K562 (cell line): ENCODE measurements around the gene MSANTD1. TPM values are rescaled to one million over a fixed set of nuclear protein-coding genes. Genes with fewer than 3 reads are reported as not detected.

Experiments
- ATAC-seq: fragments of 200-7000 bp; cut with Tn5 transposase; 3 replicates; pipeline ENCODE4 v1.9.1; 2020; ENCODE audit warnings: moderate library complexity
- BruUV-seq: library from RNA; stranded (reverse); fragments of 400-500 nt; replicated peaks from 2 replicates; lab custom pipeline; 2021; lab: Mats Ljungman, UMichigan
- CTCF ChIA-PET: fragments of 300-600 bp; formaldehyde crosslinking; extraction: SDS; loops from one replicate; lab custom pipeline; 2021; ENCODE audit warnings: low intra/inter-chr PET ratio; lab: Yijun Ruan, JAX
- POLR2A ChIA-PET: fragments of 300-600, 350-650 bp; sonication (Branson Sonifier 250); formaldehyde crosslinking; extraction: SDS; loops from one replicate; lab custom pipeline; 2021; ENCODE audit warnings: antibody characterized with exemption, inconsistent platforms; lab: Yijun Ruan, JAX
- DNase-seq, 4 experiments: peaks; one replicate each; pipeline versions ENCODE4 v3.0.0 to v3.0.0-alpha.2; 2011 to 2018; ENCODE audit warnings: low spot score in 3 of 4, mixed read lengths in 3 of 4; ENCODE audit errors: extremely low read depth in 1 of 4
- FAIRE-seq: peaks from 2 replicates; lab custom pipeline; 2011; peaks lifted over from hg19 to GRCh38; lab: Jason Lieb, UNC
- H2AFZ ChIP-seq: 2 replicates; pipeline ENCODE4 v1.6.0; 2011; ENCODE audit warnings: low read depth, low read length, control low read depth, inconsistent platforms
- H3K27ac ChIP-seq: fragments of 200-600 bp; 3 replicates; pipeline ENCODE4 v1.8.0; 2011; ENCODE audit warnings: low read depth, mild to moderate bottlenecking, control low read depth, inconsistent platforms, low read length, moderate library complexity, mixed read lengths; ENCODE audit errors: extremely low read depth
- H3K27me3 ChIP-seq, 2 experiments: fragments of 300-600 bp in 1 of 2; 2 replicates in 1 of 2; 3 replicates in 1 of 2; pipeline versions ENCODE4 v1.6.0 to v1.8.0; 2011; ENCODE audit warnings: inconsistent platforms in 2 of 2, low read length in 2 of 2, mild to moderate bottlenecking in 1 of 2, mixed read lengths in 1 of 2, moderate library complexity in 1 of 2; ENCODE audit not compliant: control insufficient read depth in 2 of 2, insufficient read depth in 2 of 2
- H3K36me3 ChIP-seq: fragments of 300-600 bp; 3 replicates; pipeline ENCODE4 v1.8.0; 2011; ENCODE audit warnings: mild to moderate bottlenecking, low read length, inconsistent platforms; ENCODE audit not compliant: control insufficient read depth, insufficient read depth
- H3K4me1 ChIP-seq, 2 experiments: fragments of 200-600 bp in 1 of 2; replicated peaks in 1 of 2; 2 replicates in 1 of 2; 3 replicates in 1 of 2; pipeline versions ENCODE4 v1.5.1 to v1.8.0; 2011; ENCODE audit warnings: inconsistent platforms in 2 of 2, low read length in 2 of 2, mild to moderate bottlenecking in 1 of 2, mixed read lengths in 1 of 2, moderate library complexity in 1 of 2; ENCODE audit not compliant: control insufficient read depth in 2 of 2, insufficient read depth in 2 of 2
- H3K4me2 ChIP-seq: 2 replicates; pipeline ENCODE4 v1.6.1; 2011; ENCODE audit warnings: low read length, control low read depth, inconsistent platforms, mixed read lengths; ENCODE audit not compliant: insufficient read depth
- H3K4me3 ChIP-seq: fragments of 200-600 bp; sonication (generic), shearing (Covaris generic); 2 replicates; pipeline ENCODE4 v1.5.1; 2016; ENCODE audit warnings: control low read depth, inconsistent platforms
- H3K79me2 ChIP-seq: fragments of 200-600 bp; 3 replicates; pipeline ENCODE4 v1.8.0; 2011; ENCODE audit warnings: low read length, inconsistent platforms; ENCODE audit not compliant: control insufficient read depth, insufficient read depth
- H3K9ac ChIP-seq, 2 experiments: 2 replicates each; pipeline versions ENCODE4 v1.6.0 to v1.6.1; 2011; ENCODE audit warnings: low read depth in 2 of 2, low read length in 2 of 2, control low read depth in 1 of 2, inconsistent platforms in 1 of 2, mild to moderate bottlenecking in 1 of 2, mixed read lengths in 1 of 2; ENCODE audit not compliant: insufficient read depth in 1 of 2
- H3K9me1 ChIP-seq: one replicate; pipeline ENCODE4 v1.6.0; 2011; ENCODE audit warnings: inconsistent platforms, mild to moderate bottlenecking, low read length, moderate library complexity; ENCODE audit not compliant: control insufficient read depth, insufficient read depth
- H3K9me3 ChIP-seq: replicated peaks from 2 replicates; pipeline ENCODE4 v1.5.1; 2011; ENCODE audit warnings: low read depth, low read length, inconsistent platforms; ENCODE audit not compliant: control insufficient read depth, insufficient read depth
- H4K20me1 ChIP-seq: replicated peaks from 2 replicates; pipeline ENCODE4 v1.6.1; 2011; ENCODE audit warnings: low read length, inconsistent platforms, mixed read lengths; ENCODE audit not compliant: control insufficient read depth, insufficient read depth
- BACH1 ChIP-seq: fragments of 200-800 bp; sonication (Bioruptor generic); IDR thresholded peaks from 2 replicates; pipeline ENCODE4 v1.6.1; 2016; ENCODE audit warnings: missing genetic modification characterization, missing compliant biosample characterization
- BRD9 ChIP-seq: fragments of 450-650 bp; IDR thresholded peaks from 2 replicates; pipeline ENCODE4 v1.6.1; 2018; ENCODE audit warnings: low read depth; ENCODE audit not compliant: partially characterized antibody
- FOXJ2 ChIP-seq: fragments of 200-800 bp; sonication (Bioruptor generic); IDR thresholded peaks from 2 replicates; pipeline ENCODE4 v1.6.1; 2016; ENCODE audit warnings: missing genetic modification characterization, missing compliant biosample characterization
- GMEB1 ChIP-seq: fragments of 250-450 bp; sonication (Bioruptor Pico); IDR thresholded peaks from 2 replicates; pipeline ENCODE4 v1.4.0; 2020; ENCODE audit warnings: mild to moderate bottlenecking
- MNT ChIP-seq, 2 experiments: fragments of 450-650 bp; conservative IDR thresholded peaks; 2 replicates each; pipeline ENCODE4 v1.6.1; 2017; ENCODE audit warnings: mild to moderate bottlenecking in 2 of 2, moderate library complexity in 2 of 2
- PRPF4 ChIP-seq: fragments of 200-400 bp; formaldehyde crosslinking; IDR thresholded peaks from one replicate; pipeline ENCODE4 v1.6.1; 2017; ENCODE audit warnings: low read length, low read depth, mild to moderate bottlenecking; ENCODE audit not compliant: insufficient read depth, poor library complexity, severe bottlenecking
- RNF2 ChIP-seq: sonication (generic); IDR thresholded peaks from 2 replicates; pipeline ENCODE4 v1.6.1; 2016
- SMC3 ChIP-seq: conservative IDR thresholded peaks from 2 replicates; pipeline ENCODE4 v1.6.1; 2011; ENCODE audit warnings: low read depth, low read length, improper control_type of control experiment; ENCODE audit not compliant: insufficient read depth
- ZFP1 ChIP-seq: fragments of 450-650 bp; formaldehyde crosslinking; IDR thresholded peaks from 2 replicates; pipeline ENCODE4 v1.4.0; 2020; ENCODE audit warnings: mild to moderate bottlenecking, mixed read lengths
- ZNF124 ChIP-seq: sonication (generic); formaldehyde crosslinking; IDR thresholded peaks from 2 replicates; pipeline ENCODE4 v1.8.1; 2022; ENCODE audit warnings: missing genetic modification reagents
- ZNF436 ChIP-seq: fragments of 250-450, 450-650 bp; sonication (Bioruptor Pico); formaldehyde crosslinking; IDR thresholded peaks from 2 replicates; pipeline ENCODE4 v1.7.0; 2020; ENCODE audit warnings: mild to moderate bottlenecking
- WGBS: fragments of 100-300 bp; shearing (Covaris generic); methylation state at CpG from one replicate; pipeline ENCODE4 v1.1.6; 2016; ENCODE audit warnings: low coverage, mixed read lengths; ENCODE audit not compliant: insufficient coverage; ENCODE audit errors: missing lambda C conversion rate; 5-methylcytosine and 5-hydroxymethylcytosine counted together
- in situ Hi-C: fragments of 300-500 bp; cut with MboI; formaldehyde crosslinking; loops from 4 replicates; pipeline ENCODE4 v1.15.0; 2018; ENCODE audit warnings: inconsistent platforms, mixed read lengths
- intact Hi-C: fragments of 100-400 bp; cut with micrococcal nuclease; formaldehyde crosslinking; loops from 2 replicates; pipeline ENCODE4 v1.14.2; 2022
- polyA plus RNA-seq, 8 experiments: library from polyadenylated mRNA; depleted of rRNA in 4 of 8; stranded (reverse) in 5 of 8; unstranded in 3 of 8; fragments of >200 nt; fragmentation: Nextera tagmentation in 2 of 8; fragmentation: Illumina TruSeq in 1 of 8; extraction: Ambion mirVana in 2 of 8; extraction: Trizol in 1 of 8; gene quantifications; 2 replicates each; pipeline versions ENCODE4 v1.2.1 to v1.2.3, GENCODE V29; 2011 to 2014; ENCODE audit warnings: inconsistent platforms in 1 of 8, missing spikeins in 1 of 8
- total RNA-seq, 7 experiments: library from RNA; depleted of rRNA in 6 of 7; stranded (reverse); fragments of >200 nt in 6 of 7; fragmentation: Illumina TruSeq in 2 of 7; extraction: Trizol in 2 of 7; gene quantifications; 2 replicates each; pipeline versions ENCODE4 v1.2.1 to v1.2.3, GENCODE V29; 2011 to 2021; ENCODE audit warnings: low replicate concordance in 1 of 7
- TF ChIP-seq, protein P1 (sequence below), 2 experiments: fragments of 450-650 bp in 1 of 2; IDR thresholded peaks; 2 replicates each; pipeline ENCODE4 v1.6.1; 2011 to 2017; ENCODE audit warnings: low read depth in 2 of 2, antibody characterized with exemption in 1 of 2, borderline replicate concordance in 1 of 2, low read length in 1 of 2, mild to moderate bottlenecking in 1 of 2, mixed read lengths in 1 of 2; ENCODE audit not compliant: control insufficient read depth in 1 of 2

Gene MSANTD1
- total and polyA plus RNA-seq, 9 of the 15 experiments (the other 6 are each of a cell fraction or from before 2014, with no cell fraction given) = 0.04 to 0.09 (median 0.07) TPM; not detected in 6

DNA sequence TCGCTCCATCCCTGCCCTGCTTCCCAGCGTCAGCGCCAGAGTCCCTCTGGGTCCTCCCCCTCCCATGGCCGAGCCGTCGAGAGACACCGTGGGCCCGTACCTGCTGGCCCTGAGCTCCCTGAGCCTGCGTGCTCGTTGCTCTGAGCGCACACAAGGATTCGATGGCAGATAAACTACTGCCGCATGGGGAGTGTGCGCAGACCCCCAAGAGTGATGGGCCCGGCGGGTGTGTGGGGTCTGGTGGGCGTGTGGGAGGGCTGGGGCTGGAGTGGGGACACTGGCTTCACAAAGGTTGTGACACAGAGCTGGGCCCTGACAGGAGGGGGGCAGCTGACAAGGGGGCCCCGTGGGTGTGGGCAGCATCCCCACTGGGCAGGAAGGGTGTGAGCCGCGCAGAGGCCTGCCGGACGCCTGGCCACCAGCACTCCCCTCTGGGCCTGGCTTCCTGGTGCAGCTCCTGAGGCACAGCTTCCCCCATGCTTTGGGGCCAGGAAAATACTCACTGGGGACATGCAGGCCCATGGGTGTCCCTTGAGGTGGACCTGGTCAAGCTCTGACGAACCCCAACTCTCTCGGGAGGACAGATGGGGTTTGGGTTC lies 39.1 kb downstream of the MSANTD1 start:
- H3K4me1 ChIP-seq = peaks cover 0 to 30% of the 10 kb centered on the region in 2 experiments; a peak in 2 of 5 replicates
- peaks cover 66 to 87% of the 10 kb centered on the region in 2 experiments for H3K27me3 ChIP-seq
- H3K4me2 ChIP-seq = no peak overlapping the region
- no peaks in the 10 kb centered on the region; the same call in none of the 2 replicates for H4K20me1 ChIP-seq
- H2AFZ ChIP-seq = no peak overlapping the region
- H3K4me3 ChIP-seq = no peak overlapping the region
- intact Hi-C loops = no loop called here
- no peak for ATAC-seq
- DNase-seq = no peak
- H3K9ac ChIP-seq = no peak overlapping the region
- in situ Hi-C loops = no loop called here
- ChIA-PET CTCF (no interaction called here), POLR2A (interaction anchor here (0.6 kb wide), 1 partner anchor 45 kb away, joined by 3 read pairs; no protein-coding TSS in a partner anchor)
- FAIRE-seq = no peak
- 9% methylated on average over 20 of the region's 24 CpGs for WGBS
- no peaks in the 10 kb centered on the region for H3K79me2 ChIP-seq
- no TSS peak for BruUV-seq
- no peak for TF ChIP-seq BACH1 (tag)
- TF ChIP-seq FOXJ2 (tag) = no peak
- TF ChIP-seq MNT (conservative IDR thresholded peaks at IDR 0.05) = no peak
- TF ChIP-seq ZFP1 (CRISPR knock-in tag) = no peak
- TF ChIP-seq, protein P1, sequence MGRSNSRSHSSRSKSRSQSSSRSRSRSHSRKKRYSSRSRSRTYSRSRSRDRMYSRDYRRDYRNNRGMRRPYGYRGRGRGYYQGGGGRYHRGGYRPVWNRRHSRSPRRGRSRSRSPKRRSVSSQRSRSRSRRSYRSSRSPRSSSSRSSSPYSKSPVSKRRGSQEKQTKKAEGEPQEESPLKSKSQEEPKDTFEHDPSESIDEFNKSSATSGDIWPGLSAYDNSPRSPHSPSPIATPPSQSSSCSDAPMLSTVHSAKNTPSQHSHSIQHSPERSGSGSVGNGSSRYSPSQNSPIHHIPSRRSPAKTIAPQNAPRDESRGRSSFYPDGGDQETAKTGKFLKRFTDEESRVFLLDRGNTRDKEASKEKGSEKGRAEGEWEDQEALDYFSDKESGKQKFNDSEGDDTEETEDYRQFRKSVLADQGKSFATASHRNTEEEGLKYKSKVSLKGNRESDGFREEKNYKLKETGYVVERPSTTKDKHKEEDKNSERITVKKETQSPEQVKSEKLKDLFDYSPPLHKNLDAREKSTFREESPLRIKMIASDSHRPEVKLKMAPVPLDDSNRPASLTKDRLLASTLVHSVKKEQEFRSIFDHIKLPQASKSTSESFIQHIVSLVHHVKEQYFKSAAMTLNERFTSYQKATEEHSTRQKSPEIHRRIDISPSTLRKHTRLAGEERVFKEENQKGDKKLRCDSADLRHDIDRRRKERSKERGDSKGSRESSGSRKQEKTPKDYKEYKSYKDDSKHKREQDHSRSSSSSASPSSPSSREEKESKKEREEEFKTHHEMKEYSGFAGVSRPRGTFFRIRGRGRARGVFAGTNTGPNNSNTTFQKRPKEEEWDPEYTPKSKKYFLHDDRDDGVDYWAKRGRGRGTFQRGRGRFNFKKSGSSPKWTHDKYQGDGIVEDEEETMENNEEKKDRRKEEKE (IDR thresholded peaks at IDR 0.05; ENCODE audit: borderline replicate concordance in 1 of 2, control insufficient read depth in 1 of 2, low read depth in 2 of 2, low read length in 1 of 2) = no peak
- no peak for TF ChIP-seq ZNF436
- no peak for TF ChIP-seq PRPF4
- no peak for TF ChIP-seq RNF2
- no peak for TF ChIP-seq SMC3
- TF ChIP-seq GMEB1 = no peak
- no peak for TF ChIP-seq ZNF124 (CRISPR knock-in tag)
- TF ChIP-seq BRD9 = no peak
- TF ChIP-seq, all 486 proteins: peak for 0
- no peaks in the 10 kb centered on the region for H3K9me3 ChIP-seq
- H3K36me3 ChIP-seq = no peaks in the 10 kb centered on the region
- no peaks in the 10 kb centered on the region for H3K9me1 ChIP-seq
- no peak overlapping the region for H3K27ac ChIP-seq
